Osteocyte (in vitro differentiated cells): ENCODE results near the gene GLYR1. TPM values are rescaled to one million over a fixed set of nuclear protein-coding genes. Genes with fewer than 3 reads are reported as not detected.
"Not testable (repeated sequence)": the region's sequence is repeated elsewhere in the genome, so short reads cannot be mapped to it uniquely, and the experiment has no call there.

Experiments used
- DNase-seq: peaks from one replicate; pipeline ENCODE4 v3.0.0; 2021; ENCODE audit warnings: mixed read lengths; ENCODE audit not compliant: unreplicated experiment; ENCODE audit errors: extremely low spot score
- H3K27ac Mint-ChIP-seq: one replicate; pipeline ENCODE4 v1.8.0; 2021; ENCODE audit warnings: mild to moderate bottlenecking, mixed read lengths; ENCODE audit not compliant: unreplicated experiment
- H3K27me3 Mint-ChIP-seq: one replicate; pipeline ENCODE4 v1.8.0; 2021; ENCODE audit warnings: mixed read lengths; ENCODE audit not compliant: unreplicated experiment
- H3K36me3 Mint-ChIP-seq: one replicate; pipeline ENCODE4 v1.8.0; 2021; ENCODE audit warnings: mixed read lengths; ENCODE audit not compliant: unreplicated experiment
- H3K4me1 Mint-ChIP-seq: one replicate; pipeline ENCODE4 v1.8.0; 2021; ENCODE audit warnings: mixed read lengths; ENCODE audit not compliant: unreplicated experiment
- H3K4me3 Mint-ChIP-seq: one replicate; pipeline ENCODE4 v1.8.0; 2021; ENCODE audit warnings: mild to moderate bottlenecking, moderate library complexity, mixed read lengths; ENCODE audit not compliant: unreplicated experiment
- H3K9me3 Mint-ChIP-seq: one replicate; pipeline ENCODE4 v1.8.0; 2021; ENCODE audit warnings: mixed read lengths; ENCODE audit not compliant: unreplicated experiment
- CTCF ChIP-seq: fragments of 200-600 bp; sonication (generic); IDR thresholded peaks from 2 replicates; pipeline ENCODE4 v1.5.0; 2021; ENCODE audit warnings: antibody characterized with exemption, mild to moderate bottlenecking, moderate library complexity
- total RNA-seq: library from RNA; stranded (reverse); gene quantifications from 2 replicates; pipeline ENCODE4 v1.2.1, GENCODE V29; 2021

Gene GLYR1
- total RNA-seq, 1 donor from 2014 or later: 76.9 TPM

DNA sequence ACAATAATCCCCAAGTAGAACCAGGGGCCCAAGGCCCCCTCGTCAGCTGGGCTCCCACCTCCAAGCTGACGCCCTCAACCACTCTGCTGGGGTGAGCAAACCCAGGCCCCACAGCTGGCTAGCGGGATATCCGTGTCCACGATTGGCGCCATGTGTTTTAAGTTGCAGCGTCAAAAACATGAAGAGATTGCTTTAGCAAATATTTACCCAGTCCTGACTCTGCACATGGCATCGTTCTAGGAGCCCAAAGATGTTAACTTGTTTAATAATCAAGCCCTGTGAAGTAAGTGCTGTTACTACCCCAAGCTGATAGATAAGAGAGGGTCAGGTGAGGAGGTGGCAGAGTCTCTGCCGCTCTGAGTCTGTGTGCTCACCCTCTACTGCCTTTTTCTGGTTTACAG lies 58.6 kb downstream of the GLYR1 start:
- Mint-ChIP-seq H3K4me3 (no peak overlapping the region), H3K36me3 (no peaks in the 10 kb centered on the region)

DNA sequence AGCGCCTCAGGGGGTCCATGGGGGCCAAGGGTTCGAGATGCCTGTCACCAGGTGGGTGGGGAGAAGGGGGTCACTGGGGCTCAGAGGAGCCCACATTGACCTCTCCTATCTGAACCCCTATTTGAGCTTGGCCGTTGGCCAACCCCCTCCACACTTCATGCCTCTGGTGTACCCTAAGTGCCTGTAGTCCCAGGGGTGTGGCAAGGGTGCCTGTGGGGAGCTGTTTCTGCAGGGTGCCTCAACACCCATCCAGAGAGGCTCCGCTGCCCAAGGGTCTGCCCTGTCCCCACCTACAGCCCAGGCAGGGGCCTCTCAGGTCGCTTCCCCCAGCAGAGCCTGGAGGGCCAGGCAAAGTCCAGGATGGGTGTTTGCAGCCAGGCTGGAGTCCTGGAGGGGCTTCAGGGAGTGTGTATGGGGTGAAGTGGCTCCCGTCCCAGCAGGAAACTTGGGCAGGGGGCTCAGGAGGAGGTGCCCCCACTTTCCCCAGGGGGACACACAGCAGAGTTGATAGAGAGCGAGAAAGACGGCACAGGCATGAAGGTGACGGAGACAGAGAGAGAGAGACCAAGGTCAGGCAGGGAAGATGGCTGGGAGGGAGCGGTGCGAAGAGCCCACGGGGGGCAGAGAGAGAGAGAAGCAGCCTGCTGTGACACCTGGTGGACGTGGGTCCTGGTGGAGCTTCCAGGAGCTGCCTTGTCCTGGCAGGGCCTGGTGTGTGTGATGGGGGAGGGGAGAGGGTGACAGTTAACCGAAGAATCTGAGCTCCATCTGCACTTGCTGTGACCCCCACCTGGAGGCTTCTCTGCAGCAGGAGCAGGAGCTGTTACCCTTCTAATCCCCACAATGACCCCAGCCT lies 59.2 kb downstream of the GLYR1 start, which contains the start of gene SEPTIN12:
SEPTIN12 (minus strand) TSS at position 719 of the 856 bp plus-strand sequence; CDS start at position 19, 700 bp downstream.
- Mint-ChIP-seq H3K4me1 (no peaks in the 10 kb centered on the region), H3K4me3 (no peak within 1 kb of the TSS), H3K9me3 (no peaks in the 10 kb centered on the region), H3K36me3 (no peaks in the 10 kb centered on the region), H3K27ac (no peak within 1 kb of the TSS), H3K27me3 (no peaks in the 10 kb centered on the region)
- no peak for TF ChIP-seq CTCF
- DNase-seq: no peak

More for the DNA sequence above, 58.6 kb downstream of the GLYR1 start:
- DNase-seq: no peak
- TF ChIP-seq CTCF: no peak
- H3K27me3 Mint-ChIP-seq: no peaks in the 10 kb centered on the region
- no peaks in the 10 kb centered on the region for H3K4me1 Mint-ChIP-seq
- H3K9me3 Mint-ChIP-seq: no peaks in the 10 kb centered on the region
- no peak overlapping the region for H3K27ac Mint-ChIP-seq

DNA sequence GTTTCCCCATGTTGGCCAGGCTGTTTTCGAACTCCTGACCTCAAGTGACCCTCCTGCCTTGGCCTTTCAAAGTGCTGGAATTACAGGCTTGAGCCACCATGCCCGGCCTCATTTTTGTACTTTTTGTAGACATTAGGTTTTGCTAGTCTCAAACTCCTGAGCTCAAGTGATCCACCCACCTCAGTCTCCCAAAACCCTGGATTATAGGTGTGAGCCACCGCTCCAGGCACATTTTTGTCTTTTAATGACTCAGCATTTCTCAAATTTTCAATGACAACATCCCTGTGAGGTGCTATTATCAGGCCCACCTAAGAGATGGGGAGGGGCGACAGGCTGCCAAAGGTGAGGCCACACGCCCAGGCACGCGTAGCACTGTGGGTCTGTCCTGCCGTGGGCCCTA lies 60.0 kb downstream of the GLYR1 start:
- Mint-ChIP-seq H3K4me1 (no peaks in the 10 kb centered on the region), H3K9me3 (no peaks in the 10 kb centered on the region), H3K4me3 (no peak overlapping the region), H3K36me3 (no peaks in the 10 kb centered on the region), H3K27me3 (no peaks in the 10 kb centered on the region), H3K27ac (no peak overlapping the region)
- TF ChIP-seq CTCF: no peak
- no peak for DNase-seq

DNA sequence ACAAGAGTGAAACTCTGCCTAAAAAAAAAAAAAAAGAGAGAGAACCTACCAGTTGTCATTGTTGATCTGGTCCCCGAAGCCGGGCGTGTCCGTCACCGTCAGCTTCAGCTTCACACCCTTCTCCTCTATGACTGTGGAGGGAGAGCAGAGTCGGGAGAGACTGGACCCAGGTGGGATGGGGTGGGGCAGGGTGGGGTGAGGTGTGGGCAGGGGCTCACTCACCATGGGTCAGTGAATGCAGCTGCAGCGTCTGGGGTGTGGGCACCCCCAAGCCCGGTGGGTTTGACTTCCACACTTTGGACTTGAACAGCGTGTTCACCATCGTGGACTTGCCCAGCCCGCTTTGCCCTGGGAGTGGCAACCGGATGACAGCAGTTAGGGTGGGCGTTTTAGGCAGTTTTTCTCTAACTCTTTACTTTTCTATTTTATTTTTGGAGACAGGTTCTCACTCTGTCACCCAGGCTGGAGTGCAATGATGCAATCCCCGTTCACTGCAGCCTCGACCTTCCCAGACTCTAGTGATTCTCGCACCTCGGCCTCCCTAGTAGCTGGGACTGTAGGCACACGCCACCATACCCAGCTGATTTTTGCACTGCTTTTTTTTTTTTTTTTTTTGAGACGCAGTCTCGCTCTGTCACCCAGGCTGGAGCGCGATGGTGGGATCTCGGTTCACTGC lies 61.2 kb downstream of the GLYR1 start:
- no peak for DNase-seq
- Mint-ChIP-seq H3K36me3 (no peaks in the 10 kb centered on the region), H3K9me3 (no peaks in the 10 kb centered on the region), H3K4me1 (no peaks in the 10 kb centered on the region), H3K4me3 (no peak overlapping the region), H3K27ac (no peak overlapping the region), H3K27me3 (no peaks in the 10 kb centered on the region)
- no peak for TF ChIP-seq CTCF

- not testable (repeated sequence) for H3K4me3 Mint-ChIP-seq, H3K4me1 Mint-ChIP-seq, H3K36me3 Mint-ChIP-seq, H3K27me3 Mint-ChIP-seq, H3K9me3 Mint-ChIP-seq, DNase-seq, H3K27ac Mint-ChIP-seq
Observed at GRCh38 chr16:4784444-4784987, 62.6 kb downstream of the GLYR1 start.
